ENCODE measurements around the gene CACNA2D3. TPM values are rescaled to one million over a fixed set of nuclear protein-coding genes. Genes with fewer than 3 reads are reported as not detected.

CACNA2D3 gene
- total RNA-seq, 2 experiments from 2014 or later, result not detected

DNA sequence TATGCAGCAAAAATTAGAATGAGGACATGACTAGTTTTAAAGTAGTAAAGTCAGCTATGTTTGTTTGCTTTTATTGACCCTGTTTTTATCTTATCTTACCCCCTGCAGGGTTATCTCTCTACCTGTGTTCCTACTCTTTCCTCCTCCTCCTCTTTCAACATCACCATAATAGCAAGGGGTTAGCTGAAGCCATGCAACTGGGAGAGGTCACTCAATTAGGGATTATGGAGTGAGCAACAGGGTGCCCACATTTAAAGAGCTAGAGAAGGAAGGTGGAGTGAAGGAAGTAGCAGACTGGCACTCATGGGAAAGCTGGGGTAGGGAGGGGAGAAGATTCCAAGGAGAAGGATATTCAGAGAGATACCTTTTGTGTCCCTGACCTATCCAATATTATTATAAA is 679.6 kb downstream of the CACNA2D3 start:
- POLR2A ChIA-PET, result no interaction called here
- CTCF ChIA-PET (ENCODE audit: unreplicated experiment), result no interaction called here
- H3K79me2 ChIP-seq (ENCODE audit: insufficient read depth, low read depth, low read length), result no peaks in the 10 kb centered on the region
- no peak overlapping the region for H3K4me2 ChIP-seq (ENCODE audit: low read length)
- H3K27ac ChIP-seq (ENCODE audit: low read depth, low read length, poor library complexity, severe bottlenecking), result no peak overlapping the region
- no peak overlapping the region for H3K4me3 ChIP-seq (ENCODE audit: low read depth, low read length, poor library complexity, severe bottlenecking)
- no peaks in the 10 kb centered on the region for H3K36me3 ChIP-seq (ENCODE audit: insufficient read depth, low read length)
- TF ChIP-seq CTCF (conservative IDR thresholded peaks at IDR 0.05; ENCODE audit: low read length) (no peak), EZH2phosphoT487 (IDR thresholded peaks at IDR 0.05; ENCODE audit: borderline replicate concordance, low read depth, low read length) (no peak)
- no peaks in the 10 kb centered on the region for H3K9me2 ChIP-seq (ENCODE audit: insufficient read depth, low read length)
- H4K20me1 ChIP-seq (ENCODE audit: insufficient read depth, low read length), result no peaks in the 10 kb centered on the region
- no TSS peak for BruUV-seq (replicated peaks)
- no peaks in the 10 kb centered on the region for H3K4me1 ChIP-seq (ENCODE audit: insufficient read depth, low read length, poor library complexity, severe bottlenecking)
- no peak overlapping the region for H2AFZ ChIP-seq (ENCODE audit: low read length)
- DNase-seq (ENCODE audit: low spot score), result no peak
- H3K9me3 ChIP-seq (ENCODE audit: low read length), result no peaks in the 10 kb centered on the region
- intact Hi-C loops (cut with micrococcal nuclease; ENCODE audit: unreplicated experiment), result no loop called here

DNA sequence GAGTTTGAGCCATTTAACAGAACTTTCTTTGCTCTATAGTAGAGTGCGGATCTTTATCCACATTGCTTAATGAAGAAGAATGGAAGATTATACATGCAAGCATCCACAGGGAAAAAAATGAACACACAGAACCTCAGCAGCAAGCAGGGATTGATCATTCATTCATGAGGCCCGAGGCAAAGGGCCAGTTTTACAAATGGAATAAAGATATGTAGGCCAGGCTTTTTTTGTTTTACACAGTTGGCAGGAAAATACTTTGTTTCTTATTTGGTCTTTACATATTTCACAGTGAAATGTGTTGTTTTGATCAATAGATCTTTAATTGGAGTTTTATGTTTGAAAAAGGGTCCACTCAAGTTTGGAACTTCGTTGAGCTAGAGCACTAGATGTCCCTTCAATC is 688.0 kb downstream of the CACNA2D3 start:
- Histone ChIP-seq H3K4me1 (ENCODE audit: insufficient read depth, low read length, poor library complexity, severe bottlenecking) (no peaks in the 10 kb centered on the region), H2AFZ (ENCODE audit: low read length) (no peak overlapping the region), H4K20me1 (ENCODE audit: insufficient read depth, low read length) (no peaks in the 10 kb centered on the region), H3K79me2 (ENCODE audit: insufficient read depth, low read depth, low read length) (no peaks in the 10 kb centered on the region), H3K9me3 (ENCODE audit: low read length) (no peaks in the 10 kb centered on the region), H3K27ac (ENCODE audit: low read depth, low read length, poor library complexity, severe bottlenecking) (no peak overlapping the region), H3K4me3 (ENCODE audit: low read depth, low read length, poor library complexity, severe bottlenecking) (no peak overlapping the region), H3K9me2 (ENCODE audit: insufficient read depth, low read length) (no peaks in the 10 kb centered on the region), H3K4me2 (ENCODE audit: low read length) (no peak overlapping the region), H3K36me3 (ENCODE audit: insufficient read depth, low read length) (no peaks in the 10 kb centered on the region)
- TF ChIP-seq EZH2phosphoT487 (IDR thresholded peaks at IDR 0.05; ENCODE audit: borderline replicate concordance, low read depth, low read length) (no peak), CTCF (conservative IDR thresholded peaks at IDR 0.05; ENCODE audit: low read length) (no peak)
- POLR2A ChIA-PET, result no interaction called here
- BruUV-seq (replicated peaks), result no TSS peak
- no peak for DNase-seq (ENCODE audit: low spot score)
- CTCF ChIA-PET (ENCODE audit: unreplicated experiment), result no interaction called here
- intact Hi-C loops (cut with micrococcal nuclease; ENCODE audit: unreplicated experiment), result no loop called here

GRCh38 chr3:54814224-54814623 is 691.9 kb downstream of the CACNA2D3 start:
- no peak overlapping the region for H3K27ac ChIP-seq (ENCODE audit: low read depth, low read length, poor library complexity, severe bottlenecking)
- H3K4me1 ChIP-seq (ENCODE audit: insufficient read depth, low read length, poor library complexity, severe bottlenecking), result no peaks in the 10 kb centered on the region
- H4K20me1 ChIP-seq (ENCODE audit: insufficient read depth, low read length), result no peaks in the 10 kb centered on the region
- TF ChIP-seq CTCF (conservative IDR thresholded peaks at IDR 0.05; ENCODE audit: low read length) (no peak), EZH2phosphoT487 (IDR thresholded peaks at IDR 0.05; ENCODE audit: borderline replicate concordance, low read depth, low read length) (no peak)
- CTCF ChIA-PET (ENCODE audit: unreplicated experiment), result no interaction called here
- POLR2A ChIA-PET, result interaction anchor here (0.6 kb wide), 1 partner anchor 60 kb away, joined by 3 read pairs; no protein-coding TSS in a partner anchor
- no peak overlapping the region for H3K4me2 ChIP-seq (ENCODE audit: low read length)
- no peak overlapping the region for H2AFZ ChIP-seq (ENCODE audit: low read length)
- H3K9me2 ChIP-seq (ENCODE audit: insufficient read depth, low read length), result no peaks in the 10 kb centered on the region
- no peaks in the 10 kb centered on the region for H3K9me3 ChIP-seq (ENCODE audit: low read length)
- no peaks in the 10 kb centered on the region for H3K36me3 ChIP-seq (ENCODE audit: insufficient read depth, low read length)
- BruUV-seq (replicated peaks), result no TSS peak
- H3K4me3 ChIP-seq (ENCODE audit: low read depth, low read length, poor library complexity, severe bottlenecking), result no peak overlapping the region
- intact Hi-C loops (cut with micrococcal nuclease; ENCODE audit: unreplicated experiment), result no loop called here
- DNase-seq (ENCODE audit: low spot score), result no peak
- no peaks in the 10 kb centered on the region for H3K79me2 ChIP-seq (ENCODE audit: insufficient read depth, low read depth, low read length)
